Ramos (cell line): ENCODE data around the gene GRK5.

Experiments used
- in situ Hi-C: fragments of 300-500 bp; cut with MboI; formaldehyde crosslinking; loops from one replicate; pipeline ENCODE4 v1.14.3; 2022; ENCODE audit warnings: low sequenced_read_pairs; ENCODE audit not compliant: unreplicated experiment

Gene GRK5

GRCh38 chr10:119443441-119443840 is 236.1 kb downstream of the GRK5 start:
- in situ Hi-C loops, result loop anchor here (25.0 kb wide), 1 partner anchor 881 kb away; no protein-coding TSS in a partner anchor

DNA sequence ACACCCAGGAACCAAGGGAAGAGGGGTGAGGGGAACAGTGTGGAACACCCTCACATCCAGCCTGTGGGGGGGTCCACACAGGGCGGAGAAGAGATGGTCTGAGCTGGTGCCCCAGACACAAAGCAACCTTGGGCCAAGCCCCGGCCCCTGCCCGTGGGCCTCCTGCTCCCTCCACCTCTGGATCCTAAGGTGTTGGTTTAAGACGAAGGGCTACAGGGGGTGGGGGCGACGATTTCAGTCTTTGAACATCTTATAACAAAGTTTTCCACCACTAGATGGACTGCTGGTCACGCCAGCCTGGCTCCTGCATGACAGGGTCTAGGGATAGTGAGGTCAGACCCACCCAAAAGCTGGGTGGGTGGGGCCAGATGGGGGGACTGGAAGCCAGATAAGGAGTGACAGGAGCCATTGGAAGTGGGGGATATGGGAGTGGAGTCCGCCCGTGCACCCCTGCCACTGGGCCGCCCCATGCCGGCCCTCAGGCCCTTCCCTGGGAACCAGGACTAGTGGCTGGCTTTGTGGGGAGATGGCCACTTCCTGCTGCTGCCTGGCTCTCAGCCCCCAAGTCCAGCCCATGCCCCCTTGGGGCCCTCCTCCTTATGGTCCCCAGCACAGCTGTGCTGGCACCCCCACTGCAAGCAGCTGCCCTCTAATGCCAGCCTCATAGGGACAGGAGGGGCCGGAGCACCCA is 236.7 kb downstream of the GRK5 start:
- in situ Hi-C loops, result loop anchor here (25.0 kb wide), 1 partner anchor 882 kb away; no protein-coding TSS in a partner anchor

DNA sequence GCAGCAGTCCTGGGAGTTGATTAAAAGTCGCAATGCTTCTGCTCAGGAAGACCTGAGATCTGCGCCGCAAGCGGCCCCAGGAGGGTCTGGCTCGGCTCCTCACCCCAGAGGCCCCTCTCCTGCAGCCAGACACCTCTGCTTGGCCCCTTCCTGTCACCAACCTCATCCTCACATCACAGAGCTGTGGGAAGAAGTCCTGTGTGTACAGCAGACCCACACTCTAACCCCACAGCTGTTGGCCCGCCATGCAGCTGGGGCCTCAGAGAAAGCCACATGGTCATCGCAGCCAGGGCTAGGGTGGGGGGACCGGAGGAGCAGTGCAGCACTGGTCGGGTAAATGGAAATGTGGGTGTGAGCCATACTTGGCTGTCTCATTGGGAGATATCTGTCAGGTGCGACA is 237.5 kb downstream of the GRK5 start:
- in situ Hi-C loops, result loop anchor here (25.0 kb wide), 1 partner anchor 883 kb away; no protein-coding TSS in a partner anchor

- in situ Hi-C loops, result loop anchor here (25.0 kb wide), 1 partner anchor 883 kb away; no protein-coding TSS in a partner anchor
Measured at GRCh38 chr10:119445311-119445934, 238.1 kb downstream of the GRK5 start.

GRCh38 chr10:119445935-119446317 is 238.6 kb downstream of the GRK5 start:
- in situ Hi-C loops, result loop anchor here (25.0 kb wide), 1 partner anchor 884 kb away; no protein-coding TSS in a partner anchor

DNA sequence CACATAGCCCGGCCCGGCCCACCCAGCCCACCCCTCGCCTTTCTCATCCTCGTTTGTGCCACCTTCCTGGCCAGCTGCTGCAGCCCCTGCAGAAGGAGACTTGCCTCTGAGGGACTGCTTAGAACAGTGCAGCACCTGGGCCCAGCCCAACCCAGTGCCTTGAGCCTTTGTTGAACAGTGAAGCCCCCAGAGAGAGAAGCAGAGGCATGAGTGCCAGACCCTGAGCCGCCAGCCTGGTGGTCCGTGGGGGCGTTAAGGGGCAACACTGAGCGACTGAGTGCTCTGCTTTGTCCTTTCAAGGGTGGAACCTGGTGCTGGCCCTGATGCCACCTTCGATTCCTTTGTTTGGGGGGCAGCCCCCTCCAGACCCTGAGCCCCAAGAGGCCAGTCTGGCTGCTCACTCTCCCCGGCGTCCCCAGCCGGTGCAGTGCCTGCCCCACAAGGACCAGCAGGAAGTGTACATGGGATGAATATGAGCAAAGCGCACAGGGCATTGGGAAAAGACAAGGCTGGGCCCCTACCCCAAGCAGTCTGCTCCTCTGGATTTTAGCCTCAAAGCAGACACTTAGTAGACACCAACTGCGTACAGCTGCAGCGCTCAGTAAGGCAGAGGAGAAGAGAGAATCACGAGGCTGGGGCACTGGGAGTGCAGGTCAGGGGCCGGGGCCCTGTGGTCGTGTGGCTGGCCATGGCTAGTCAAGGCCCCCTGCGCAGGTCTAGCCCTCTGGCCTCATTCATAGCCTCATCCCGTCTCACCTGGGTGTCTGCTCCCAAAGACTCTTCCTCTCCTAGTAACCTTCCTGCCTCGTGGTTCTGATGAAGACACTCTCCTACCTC is 239.3 kb downstream of the GRK5 start:
- in situ Hi-C loops, result loop anchor here (25.0 kb wide), 1 partner anchor 884 kb away; no protein-coding TSS in a partner anchor

DNA sequence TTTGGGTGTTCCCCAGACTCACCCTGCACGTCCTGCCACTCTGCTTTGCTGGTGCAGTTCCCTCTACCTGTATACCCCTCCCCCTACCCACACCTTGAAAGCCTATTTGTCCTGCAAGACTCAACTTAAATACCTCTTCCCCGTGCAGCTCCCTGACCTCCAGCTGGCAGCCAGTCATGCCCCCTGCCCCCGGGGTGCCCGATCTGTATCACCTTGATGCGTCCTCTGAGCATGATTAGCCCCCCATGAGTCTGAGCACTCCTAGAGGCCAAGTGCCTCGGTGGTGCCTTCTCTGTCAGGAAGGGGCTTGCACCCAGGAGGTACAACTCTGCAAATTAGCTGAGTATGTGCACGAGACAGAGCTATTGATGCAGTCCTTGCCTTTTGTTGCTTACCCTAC is 240.1 kb downstream of the GRK5 start:
- in situ Hi-C loops, result loop anchor here (25.0 kb wide), 1 partner anchor 885 kb away; no protein-coding TSS in a partner anchor

DNA sequence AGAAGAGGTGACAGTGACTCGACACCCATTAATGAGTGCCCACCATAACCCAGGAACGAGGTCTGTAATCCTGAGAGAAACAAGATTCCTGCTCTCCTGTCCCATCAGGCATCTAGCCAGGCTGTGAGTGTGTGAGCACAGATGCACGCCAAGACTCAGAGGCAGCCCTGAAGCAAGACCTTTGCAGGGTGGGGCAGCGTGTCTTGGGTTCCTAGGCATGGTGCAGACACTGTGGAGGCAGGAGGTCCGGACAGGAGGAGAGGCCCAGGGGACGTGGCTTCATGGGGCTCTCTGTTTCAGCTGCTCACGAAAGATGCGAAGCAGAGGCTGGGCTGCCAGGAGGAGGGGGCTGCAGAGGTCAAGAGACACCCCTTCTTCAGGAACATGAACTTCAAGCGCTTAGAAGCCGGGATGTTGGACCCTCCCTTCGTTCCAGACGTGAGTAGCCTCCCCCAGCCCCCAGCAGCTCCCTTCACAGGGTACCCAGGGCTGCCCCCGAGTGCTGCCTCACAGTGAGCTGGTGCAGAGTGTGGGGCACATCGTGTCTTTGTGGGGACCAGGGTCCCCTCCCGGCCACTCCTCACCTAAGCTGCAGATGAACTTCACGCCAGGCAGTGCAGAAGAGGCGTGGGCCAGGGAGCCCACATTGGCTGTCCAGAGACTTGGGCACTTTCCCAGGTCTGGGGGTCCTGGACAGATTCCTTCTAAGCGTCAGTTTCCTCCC is 240.6 kb downstream of the GRK5 start:
- in situ Hi-C loops, result loop anchor here (25.0 kb wide), 1 partner anchor 886 kb away; no protein-coding TSS in a partner anchor

GRCh38 chr10:119448628-119449584 is 241.5 kb downstream of the GRK5 start:
- in situ Hi-C loops, result loop anchor here (25.0 kb wide), 1 partner anchor 887 kb away; no protein-coding TSS in a partner anchor

DNA sequence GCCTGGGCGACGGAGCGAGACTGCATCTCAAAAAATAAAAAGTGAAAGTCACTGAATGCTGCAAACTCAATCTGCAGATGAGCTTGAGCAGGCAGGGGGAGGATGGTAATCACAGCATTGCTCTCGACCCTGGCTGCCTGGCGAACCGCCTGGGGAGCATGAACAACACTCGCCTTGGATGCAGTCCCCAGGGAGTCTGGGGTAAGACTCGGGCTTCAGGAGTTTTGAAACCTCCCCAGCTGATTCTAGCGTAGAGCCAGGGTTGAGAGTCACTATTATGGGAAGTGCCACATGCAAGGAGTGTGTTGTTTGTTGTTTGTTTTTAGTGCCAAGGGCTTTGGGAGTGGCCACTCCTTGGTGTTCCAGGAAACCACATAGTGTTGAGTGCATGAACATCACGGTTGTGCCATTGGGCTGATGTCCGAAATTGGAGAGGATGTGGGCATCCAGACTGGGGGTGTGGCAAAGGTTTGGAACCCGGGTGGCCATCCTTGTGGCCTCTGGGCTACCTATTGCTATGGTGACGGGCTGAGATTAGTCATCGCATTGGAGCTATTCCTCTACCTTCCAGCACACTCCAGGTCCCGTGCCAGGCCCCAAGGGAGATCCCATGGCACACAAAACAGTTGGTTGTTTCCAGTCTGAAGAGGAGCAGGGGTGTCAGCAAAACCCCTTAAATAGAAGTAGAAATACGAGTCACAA is 242.5 kb downstream of the GRK5 start:
- in situ Hi-C loops, result loop anchor here (25.0 kb wide), 1 partner anchor 888 kb away; no protein-coding TSS in a partner anchor

- in situ Hi-C loops, result no loop called here
Measured at GRCh38 chr10:119450606-119451299, 243.4 kb downstream of the GRK5 start.

- in situ Hi-C loops, result no loop called here
Measured at GRCh38 chr10:119451300-119451896, 244.0 kb downstream of the GRK5 start.

- in situ Hi-C loops, result no loop called here
Measured at GRCh38 chr10:119452396-119452795, 245.0 kb downstream of the GRK5 start.

GRCh38 chr10:119453313-119453712 is 245.9 kb downstream of the GRK5 start:
- in situ Hi-C loops, result no loop called here

DNA sequence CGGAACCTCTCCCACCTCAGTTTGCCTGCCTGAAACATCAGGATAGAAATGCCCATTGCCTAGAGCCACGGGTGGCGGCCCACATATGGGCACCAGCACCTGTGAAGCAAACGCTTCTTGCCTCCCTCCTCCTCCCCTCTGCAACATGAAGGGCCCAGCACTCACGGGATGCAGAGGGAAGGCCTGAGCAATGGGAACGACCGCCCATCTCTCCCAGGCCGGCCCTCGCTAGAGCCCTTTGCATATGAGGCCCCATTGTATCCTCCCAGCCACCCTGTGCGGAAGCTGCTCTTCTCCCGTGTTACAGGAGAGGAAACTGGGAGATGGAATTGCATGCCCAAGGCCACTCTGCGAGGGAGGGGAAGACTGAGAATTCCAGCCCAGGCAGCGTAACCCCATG is 246.9 kb downstream of the GRK5 start:
- in situ Hi-C loops, result no loop called here

DNA sequence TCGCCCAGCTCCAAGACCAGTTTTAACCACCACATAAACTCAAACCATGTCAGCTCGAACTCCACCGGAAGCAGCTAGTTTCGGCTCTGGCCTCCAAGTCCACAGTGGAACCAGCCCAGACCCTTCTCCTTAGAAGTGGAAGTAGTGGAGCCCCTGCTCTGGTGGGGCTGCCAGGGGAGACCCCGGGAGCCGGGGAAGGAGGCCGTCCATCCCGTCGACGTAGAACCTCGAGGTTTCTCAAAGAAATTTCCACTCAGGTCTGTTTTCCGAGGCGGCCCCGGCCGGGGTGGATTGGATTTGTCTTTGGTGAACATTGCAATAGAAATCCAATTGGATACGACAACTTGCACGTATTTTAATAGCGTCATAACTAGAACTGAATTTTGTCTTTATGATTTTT is 247.6 kb downstream of the GRK5 start:
- in situ Hi-C loops, result no loop called here
